Heart left ventricle (tissue), 16 donors: ENCODE measurements around the gene SH3BP5L. TPM values are rescaled to one million over a fixed set of nuclear protein-coding genes. Genes with fewer than 3 reads are reported as not detected.
"Not testable (repeated sequence)": the region's sequence is repeated elsewhere in the genome, so short reads cannot be mapped to it uniquely, and the experiment has no call there.

Experiments
- ATAC-seq, 4 donors: fragments of 200-7000 bp; cut with Tn5 transposase; one replicate each; pipeline ENCODE4 v1.9.1; 2020 to 2022; ENCODE audit warnings: moderate library complexity in 4 of 4, mild to moderate bottlenecking in 3 of 4, moderate number of reproducible peaks in 1 of 4
- DNase-seq, 5 donors: peaks; one replicate each; pipeline ENCODE4 v3.0.0-alpha.2; 2020
- H3K27ac ChIP-seq, 12 donors: fragments of 200-600 bp; sonication (generic) in 4 of 12; one replicate each; pipeline versions ENCODE4 v1.5.0 to v1.8.0; 2016 to 2022; ENCODE audit warnings: mild to moderate bottlenecking in 2 of 12
- H3K27me3 ChIP-seq, 9 donors: fragments of 200-600 bp; sonication (generic) in 2 of 9; one replicate each; pipeline versions ENCODE4 v1.5.1 to v1.8.0; 2016 to 2022; ENCODE audit warnings: mild to moderate bottlenecking in 3 of 9
- H3K36me3 ChIP-seq, 9 donors: fragments of 200-600 bp; sonication (generic) in 2 of 9; one replicate each; pipeline versions ENCODE4 v1.5.0 to v1.8.0; 2018 to 2022; ENCODE audit warnings: mild to moderate bottlenecking in 2 of 9
- H3K4me1 ChIP-seq, 12 donors: fragments of 200-600 bp; sonication (generic) in 4 of 12; one replicate each; pipeline versions ENCODE4 v1.5.0 to v1.8.0; 2016 to 2022; ENCODE audit warnings: mild to moderate bottlenecking in 3 of 12
- H3K4me3 ChIP-seq, 12 donors: fragments of 200-600 bp; sonication (generic) in 4 of 12; one replicate each; pipeline versions ENCODE4 v1.5.0 to v1.8.0; 2017 to 2022; ENCODE audit warnings: mild to moderate bottlenecking in 9 of 12, moderate library complexity in 4 of 12
- H3K9me3 ChIP-seq, 12 donors: fragments of 200-600 bp; sonication (generic) in 4 of 12; one replicate each; pipeline versions ENCODE4 v1.5.0 to v1.8.0; 2016 to 2022; ENCODE audit warnings: mild to moderate bottlenecking in 1 of 12
- POLR2A ChIP-seq, 2 donors: fragments of 450-650 bp; IDR thresholded peaks; one replicate each; pipeline ENCODE4 v1.6.1; 2017; ENCODE audit warnings: antibody characterized with exemption in 2 of 2, mild to moderate bottlenecking in 2 of 2, moderate library complexity in 2 of 2
- WGBS, 4 donors: extraction: QIAGEN DNeasy Blood & Tissue Kit in 2 of 4; methylation state at CpG; one replicate each; pipeline versions ENCODE4 v1.1.5 to v1.1.7; 2013 to 2018; 5-methylcytosine and 5-hydroxymethylcytosine counted together
- intact Hi-C, 10 donors: fragments of 100-400 bp; cut with DNase I; formaldehyde crosslinking; loops; one replicate each; pipeline versions ENCODE4 v1.11.1 to v1.14.2; 2022
- polyA plus RNA-seq, 2 donors: library from polyadenylated mRNA; stranded (reverse); fragments of 200-250 nt; gene quantifications; one replicate each; pipeline ENCODE4 v1.2.3, GENCODE V29; 2013
- total RNA-seq, 9 donors: library from RNA; depleted of rRNA in 2 of 9; stranded (reverse); fragments of >200 nt in 2 of 9; fragmentation: NEBNext Ultra II Directional in 3 of 9; extraction: Animal tissue kit (Norgen Biotek cat#: 25700) in 3 of 9; gene quantifications; one replicate each; pipeline versions ENCODE4 v1.1.0 to v1.2.4, GENCODE V29; 2016 to 2023
- TF ChIP-seq, protein P1 (sequence below), 12 donors: fragments of 200-600 bp; sonication (generic) in 4 of 12; IDR thresholded peaks; one replicate each; pipeline versions ENCODE4 v1.5.0 to v1.8.0; 2018 to 2022; ENCODE audit warnings: antibody characterized with exemption in 12 of 12, mild to moderate bottlenecking in 5 of 12
- donor health status: ischemic (EF 13 %, LVEDD 7.1; RV severe dilation, severe dysfunction).
- donor health status: healthy with polysubstance abuse.
- donor health status: DM: no; HTN: yes; CAD: no.
- donor health status: DM: no; HTN: no; CAD: no.
- donor health status: ischemic (EF 25% LVEDD 6.9; RV normal size, moderate dysfunction).
- donor health status: ischemic (EF 25% LVEDD 5.7; RV mildly dilated, moderate dysfunction).
- donor health status: healthy.
- donor health status: DM: yes; HTN: yes; CAD: no.
- donor health status: ischemic (EF 35%, LVEDD 5.7; RV mildly dilated, moderate dysfunction).
- donor health status: nonischemic (EF 11% LVEDD 7.7; RV severe dilation, severe dysfunction).
- donor health status: DM: yes; HTN: yes; CAD: no.
- donor health status: PGD.
- donor health status: ischemic (EF 29% LVEDD 5.4; RV normal size, mild dysfunction).
- donor health status: nonischemic (EF 23%, LVEDD 6.1; RV moderate dilation, normal function).

SH3BP5L gene
- total and polyA plus RNA-seq, 11 donors, result 15.8 to 51.1 (median 19.3) TPM

DNA sequence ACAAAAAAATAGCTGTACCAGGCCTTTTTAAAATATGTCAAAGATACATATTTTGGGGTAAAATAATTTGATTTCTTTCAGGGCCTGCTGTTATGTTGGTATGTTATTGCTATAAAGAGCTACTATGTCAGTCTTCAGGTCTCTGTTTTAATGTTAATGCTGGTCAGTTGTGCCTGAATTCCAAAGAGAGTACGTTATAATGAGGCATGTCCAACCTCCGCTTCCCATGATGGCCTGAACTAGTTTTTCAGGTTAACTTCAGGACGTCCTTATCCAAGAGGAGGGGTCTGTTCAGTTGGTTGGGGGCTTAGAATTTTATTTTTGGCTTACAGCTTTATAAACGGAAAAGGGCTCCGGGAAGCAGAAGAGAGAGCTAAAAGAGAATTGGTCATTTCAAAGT, 35.3 kb downstream of the SH3BP5L start:
- Histone ChIP-seq H3K36me3 (no peaks in the 10 kb centered on the region), H3K27ac (no peak overlapping the region), H3K9me3 (peaks cover 0 to 17% (median 6%) of the 10 kb centered on the region in 12 donors), H3K4me3 (no peak overlapping the region), H3K27me3 (no peaks in the 10 kb centered on the region), H3K4me1 (peaks cover 0 to 10% (median 0%) of the 10 kb centered on the region in 12 donors)
- ATAC-seq (no peak), DNase-seq (no peak)
- intact Hi-C loops, result no loop called here
- no peak for TF ChIP-seq POLR2A (IDR thresholded peaks at IDR 0.05)
- TF ChIP-seq, protein P1, sequence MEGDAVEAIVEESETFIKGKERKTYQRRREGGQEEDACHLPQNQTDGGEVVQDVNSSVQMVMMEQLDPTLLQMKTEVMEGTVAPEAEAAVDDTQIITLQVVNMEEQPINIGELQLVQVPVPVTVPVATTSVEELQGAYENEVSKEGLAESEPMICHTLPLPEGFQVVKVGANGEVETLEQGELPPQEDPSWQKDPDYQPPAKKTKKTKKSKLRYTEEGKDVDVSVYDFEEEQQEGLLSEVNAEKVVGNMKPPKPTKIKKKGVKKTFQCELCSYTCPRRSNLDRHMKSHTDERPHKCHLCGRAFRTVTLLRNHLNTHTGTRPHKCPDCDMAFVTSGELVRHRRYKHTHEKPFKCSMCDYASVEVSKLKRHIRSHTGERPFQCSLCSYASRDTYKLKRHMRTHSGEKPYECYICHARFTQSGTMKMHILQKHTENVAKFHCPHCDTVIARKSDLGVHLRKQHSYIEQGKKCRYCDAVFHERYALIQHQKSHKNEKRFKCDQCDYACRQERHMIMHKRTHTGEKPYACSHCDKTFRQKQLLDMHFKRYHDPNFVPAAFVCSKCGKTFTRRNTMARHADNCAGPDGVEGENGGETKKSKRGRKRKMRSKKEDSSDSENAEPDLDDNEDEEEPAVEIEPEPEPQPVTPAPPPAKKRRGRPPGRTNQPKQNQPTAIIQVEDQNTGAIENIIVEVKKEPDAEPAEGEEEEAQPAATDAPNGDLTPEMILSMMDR (IDR thresholded peaks at IDR 0.05), result no peak
- 73 to 83% (median 75%) methylated on average over 5 of the region's 5 CpGs for WGBS, 4 donors

DNA sequence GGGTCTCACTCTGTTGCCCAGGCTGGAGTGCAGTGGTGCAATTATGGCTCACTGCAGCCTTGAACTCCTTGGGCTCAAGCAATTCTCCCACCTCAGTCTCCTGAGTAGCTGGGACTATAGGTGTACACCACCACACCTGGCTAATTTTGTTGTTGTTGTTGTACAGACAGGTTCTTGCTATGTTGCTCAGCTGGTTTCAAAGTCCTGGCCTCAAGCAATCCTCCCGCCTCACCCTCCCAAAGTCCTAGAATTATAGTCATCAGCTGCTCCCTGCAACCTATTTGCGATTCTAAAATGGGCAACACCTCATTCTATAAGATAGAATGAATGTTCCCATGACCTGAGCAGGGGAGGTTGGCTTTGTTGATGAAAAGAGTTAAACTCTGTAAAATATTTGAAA, 36.4 kb downstream of the SH3BP5L start:
- ATAC-seq, intact Hi-C loops, DNase-seq, H3K27ac ChIP-seq, H3K9me3 ChIP-seq, H3K4me1 ChIP-seq, H3K4me3 ChIP-seq, H3K36me3 ChIP-seq, H3K27me3 ChIP-seq: not testable (repeated sequence)
- WGBS, 4 donors, result 59 to 76% (median 71%) methylated on average over 2 of the region's 2 CpGs

- TF ChIP-seq POLR2A (IDR thresholded peaks at IDR 0.05), result no peak
- TF ChIP-seq, protein P1 (IDR thresholded peaks at IDR 0.05), result no peak
- no peak overlapping the region for H3K27ac ChIP-seq
- intact Hi-C loops, result no loop called here
- peaks cover 0 to 10% (median 0%) of the 10 kb centered on the region in 12 donors for H3K4me1 ChIP-seq
- DNase-seq (no peak), ATAC-seq (no peak)
- peaks cover 0 to 7% (median 0%) of the 10 kb centered on the region in 9 donors for H3K27me3 ChIP-seq
- H3K9me3 ChIP-seq, result no peaks in the 10 kb centered on the region
- no peaks in the 10 kb centered on the region for H3K36me3 ChIP-seq
- 71 to 81% (median 78%) methylated on average over 3 of the region's 3 CpGs for WGBS, 4 donors
- no peak overlapping the region for H3K4me3 ChIP-seq
Measured at GRCh38 chr1:248788327-248788726, 37.4 kb downstream of the SH3BP5L start.

DNA sequence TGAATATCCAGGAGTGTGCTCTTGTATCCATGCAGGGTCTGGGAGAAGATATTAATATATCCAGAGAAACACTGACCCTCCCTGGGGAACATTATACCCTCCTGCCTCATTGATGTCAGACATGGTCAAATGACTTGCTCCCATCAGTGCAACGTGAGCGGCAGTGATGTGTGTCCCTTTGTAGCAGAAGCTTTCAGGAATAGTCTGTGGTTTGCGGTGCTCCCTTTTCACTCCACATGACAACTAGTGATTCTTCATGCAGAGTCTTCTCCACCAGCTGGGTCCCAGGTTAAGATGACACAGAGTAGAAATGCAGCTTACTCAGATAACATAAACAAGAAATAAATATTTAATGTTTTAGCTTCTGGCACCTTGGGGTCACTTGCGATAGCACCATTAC, 38.3 kb downstream of the SH3BP5L start:
- Histone ChIP-seq H3K9me3 (no peaks in the 10 kb centered on the region), H3K27me3 (peaks cover 0 to 11% (median 0%) of the 10 kb centered on the region in 9 donors), H3K27ac (no peak overlapping the region), H3K36me3 (no peaks in the 10 kb centered on the region), H3K4me3 (no peak overlapping the region), H3K4me1 (peaks cover 0 to 10% (median 0%) of the 10 kb centered on the region in 12 donors)
- DNase-seq (no peak), ATAC-seq (no peak)
- WGBS, 4 donors, result 84 to 90% (median 88%) methylated on average over 4 of the region's 4 CpGs
- intact Hi-C loops, result no loop called here
- TF ChIP-seq, protein P1 (IDR thresholded peaks at IDR 0.05), result no peak

GRCh38 chr1:248786156-248786555, 39.6 kb downstream of the SH3BP5L start:
- ATAC-seq, result peak in 1 of 4 donors; percentile 45

More at GRCh38 chr1:248786156-248786555, 39.6 kb downstream of the SH3BP5L start:
- WGBS, 4 donors, result 62 to 78% (median 72%) methylated on average over 3 of the region's 3 CpGs
- H3K36me3 ChIP-seq, result no peaks in the 10 kb centered on the region
- DNase-seq, result no peak
- H3K4me3 ChIP-seq, result no peak overlapping the region
- H3K27ac ChIP-seq, result no peak overlapping the region
- peaks cover 0 to 10% (median 0%) of the 10 kb centered on the region in 12 donors for H3K4me1 ChIP-seq
- intact Hi-C loops, result no loop called here
- TF ChIP-seq, protein P1 (IDR thresholded peaks at IDR 0.05), result no peak
- TF ChIP-seq POLR2A (IDR thresholded peaks at IDR 0.05), result no peak
- peaks cover 0 to 5% (median under 1%) of the 10 kb centered on the region in 12 donors for H3K9me3 ChIP-seq
- H3K27me3 ChIP-seq, result peaks cover 0 to 11% (median 0%) of the 10 kb centered on the region in 9 donors
